HL-60 (cell line): Measurements from ENCODE around the gene NEDD4.

Experiments
- DNase-seq, 2 experiments: peaks; one replicate each; pipeline ENCODE4 v3.0.0-alpha.2; 2010 to 2020; ENCODE audit warnings: low read depth in 1 of 2, low spot score in 1 of 2
- H3K27ac ChIP-seq: fragments of 250-450 bp; sonication (Bioruptor Pico); replicated peaks from 2 replicates; pipeline ENCODE4 v1.5.1; 2020; ENCODE audit warnings: mild to moderate bottlenecking, moderate library complexity
- H3K27me3 ChIP-seq: fragments of 250-450 bp; sonication (Bioruptor Pico); 2 replicates; pipeline ENCODE4 v1.5.1; 2021; ENCODE audit warnings: mild to moderate bottlenecking, moderate library complexity; ENCODE audit not compliant: insufficient read depth, poor library complexity, severe bottlenecking
- H3K4me3 ChIP-seq: replicated peaks from 2 replicates; pipeline ENCODE4 v1.5.1; 2011; ENCODE audit warnings: mild to moderate bottlenecking, control low read depth, low read length; ENCODE audit not compliant: insufficient read depth
- CTCF ChIP-seq: IDR thresholded peaks from one replicate; pipeline ENCODE4 v1.5.1; 2011; ENCODE audit warnings: low read length, control low read depth, inconsistent platforms; ENCODE audit not compliant: insufficient read depth
- GABPA ChIP-seq: IDR thresholded peaks from 2 replicates; pipeline ENCODE4 v1.6.1; 2012; ENCODE audit warnings: low read depth
- POLR2AphosphoS5 ChIP-seq: IDR thresholded peaks from 2 replicates; pipeline ENCODE4 v1.6.1; 2012; ENCODE audit warnings: low read depth
- REST ChIP-seq: IDR thresholded peaks from 2 replicates; pipeline ENCODE4 v1.6.1; 2012; ENCODE audit warnings: low read depth; ENCODE audit not compliant: insufficient replicate concordance
- SPI1 ChIP-seq: IDR thresholded peaks from 2 replicates; pipeline ENCODE4 v1.6.1; 2012; ENCODE audit warnings: low read depth, mild to moderate bottlenecking, borderline replicate concordance
- long read RNA-seq: library from polyadenylated mRNA; unstranded; transcript quantifications from one replicate; pipeline ENCODE4 v2.0.0, GENCODE V29; 2020

NEDD4 gene
- long read RNA-seq, full-length matches to known transcripts, result 10 of 20 reads
- long read RNA-seq, partial matches to known transcripts, result 6 of 20 reads
- long read RNA-seq, other reads (novel, unspliced or antisense), result 4 of 20 reads

GRCh38 chr15:55993111-55993803 is at the start of gene NEDD4:
TSS of gene NEDD4 (minus strand) at chr15:55993612. CDS start at chr15:55993555, 57 bp downstream.
- TF ChIP-seq CTCF (peak; percentile 26), SPI1 (no peak)
- peak within 1 kb of the TSS; percentile 59 for H3K27ac ChIP-seq
- peak within 1 kb of the TSS; percentile 87 for H3K4me3 ChIP-seq
- DNase-seq, result peak; percentile 30 to 83
- no peaks in the 10 kb centered on the region for H3K27me3 ChIP-seq

- H3K27me3 ChIP-seq, result no peaks in the 10 kb centered on the region
- no peak overlapping the region for H3K27ac ChIP-seq
- no peak for TF ChIP-seq POLR2AphosphoS5
- TF ChIP-seq GABPA, result no peak
- no peak for TF ChIP-seq SPI1
- no peak for TF ChIP-seq CTCF
- TF ChIP-seq REST, result no peak
- H3K4me3 ChIP-seq, result no peak overlapping the region
- DNase-seq, result no peak
Measured at GRCh38 chr15:56042498-56042897, 49.1 kb upstream of the NEDD4 start.

- no peak for DNase-seq
- TF ChIP-seq SPI1, result no peak
- no peak for TF ChIP-seq GABPA
- TF ChIP-seq REST, result no peak
- no peak for TF ChIP-seq CTCF
- TF ChIP-seq POLR2AphosphoS5, result no peak
- no peak overlapping the region for H3K27ac ChIP-seq
- H3K4me3 ChIP-seq, result no peak overlapping the region
- no peaks in the 10 kb centered on the region for H3K27me3 ChIP-seq
Measured at GRCh38 chr15:56042031-56042430, 48.6 kb upstream of the NEDD4 start.
